ENCODE results near the gene RTEL1. TPM values are rescaled to one million over a fixed set of nuclear protein-coding genes. Genes with fewer than 3 reads are reported as not detected.

RTEL1 gene
- total RNA-seq, 2 donors from 2014 or later = 37.8 to 114 TPM

DNA sequence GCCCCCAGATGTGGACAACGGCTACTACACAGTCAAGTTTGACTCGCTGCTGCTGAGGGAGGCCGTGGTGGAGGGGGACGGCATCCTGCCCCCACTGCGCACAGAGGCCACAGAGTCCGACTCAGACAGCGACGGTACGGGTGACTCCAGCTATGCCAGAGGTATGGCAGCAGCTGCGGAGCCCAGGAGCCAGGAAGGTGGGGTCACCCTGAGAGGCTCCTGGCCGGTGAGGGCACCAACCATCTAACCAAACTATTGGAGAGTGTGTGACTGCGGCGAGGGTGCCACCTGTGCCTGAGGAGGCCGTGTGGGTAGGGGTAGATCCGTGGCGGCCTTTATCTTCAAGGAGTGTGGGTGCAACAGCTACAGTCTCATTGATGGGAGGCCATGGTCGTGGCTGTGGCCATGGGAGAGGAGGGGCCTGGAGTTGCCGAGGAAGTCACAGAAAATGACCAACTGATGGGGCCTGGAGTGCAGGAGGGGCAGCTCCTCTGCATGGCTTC, 75.5 kb downstream of the RTEL1 start:
- Histone ChIP-seq H3K4me1 (ENCODE audit: control insufficient read depth in 1 of 2, low read depth in 2 of 2) (peaks cover 4 to 6% of the 10 kb centered on the region in 2 donors), H3K36me3 (peaks cover 29% of the 10 kb centered on the region), H3K27me3 (replicated peaks; ENCODE audit: insufficient read depth) (no peaks in the 10 kb centered on the region), H3K4me3 (no peak overlapping the region), H3K27ac (no peak overlapping the region), H3K9me3 (no peaks in the 10 kb centered on the region)
- no peak for TF ChIP-seq CTCF (IDR thresholded peaks at IDR 0.05)
- ATAC-seq (ENCODE audit: insufficient number of reproducible peaks, low FRiP score, low read depth) = no peak
- DNase-seq (ENCODE audit: low spot score) = no peak

- DNase-seq (ENCODE audit: low spot score) = no peak
- H3K9me3 ChIP-seq = no peaks in the 10 kb centered on the region
- ATAC-seq (ENCODE audit: insufficient number of reproducible peaks, low FRiP score, low read depth) = no peak
- H3K36me3 ChIP-seq = peaks cover 29% of the 10 kb centered on the region
- peaks cover 8 to 12% of the 10 kb centered on the region in 2 donors for H3K4me1 ChIP-seq (ENCODE audit: control insufficient read depth in 1 of 2, low read depth in 2 of 2)
- H3K27me3 ChIP-seq (replicated peaks; ENCODE audit: insufficient read depth) = no peaks in the 10 kb centered on the region
- H3K4me3 ChIP-seq = no peak overlapping the region
- no peak overlapping the region for H3K27ac ChIP-seq
- TF ChIP-seq CTCF (IDR thresholded peaks at IDR 0.05) = no peak
These were observed 76.2 kb downstream of the RTEL1 start for GRCh38 chr20:63734111-63734945.

DNA sequence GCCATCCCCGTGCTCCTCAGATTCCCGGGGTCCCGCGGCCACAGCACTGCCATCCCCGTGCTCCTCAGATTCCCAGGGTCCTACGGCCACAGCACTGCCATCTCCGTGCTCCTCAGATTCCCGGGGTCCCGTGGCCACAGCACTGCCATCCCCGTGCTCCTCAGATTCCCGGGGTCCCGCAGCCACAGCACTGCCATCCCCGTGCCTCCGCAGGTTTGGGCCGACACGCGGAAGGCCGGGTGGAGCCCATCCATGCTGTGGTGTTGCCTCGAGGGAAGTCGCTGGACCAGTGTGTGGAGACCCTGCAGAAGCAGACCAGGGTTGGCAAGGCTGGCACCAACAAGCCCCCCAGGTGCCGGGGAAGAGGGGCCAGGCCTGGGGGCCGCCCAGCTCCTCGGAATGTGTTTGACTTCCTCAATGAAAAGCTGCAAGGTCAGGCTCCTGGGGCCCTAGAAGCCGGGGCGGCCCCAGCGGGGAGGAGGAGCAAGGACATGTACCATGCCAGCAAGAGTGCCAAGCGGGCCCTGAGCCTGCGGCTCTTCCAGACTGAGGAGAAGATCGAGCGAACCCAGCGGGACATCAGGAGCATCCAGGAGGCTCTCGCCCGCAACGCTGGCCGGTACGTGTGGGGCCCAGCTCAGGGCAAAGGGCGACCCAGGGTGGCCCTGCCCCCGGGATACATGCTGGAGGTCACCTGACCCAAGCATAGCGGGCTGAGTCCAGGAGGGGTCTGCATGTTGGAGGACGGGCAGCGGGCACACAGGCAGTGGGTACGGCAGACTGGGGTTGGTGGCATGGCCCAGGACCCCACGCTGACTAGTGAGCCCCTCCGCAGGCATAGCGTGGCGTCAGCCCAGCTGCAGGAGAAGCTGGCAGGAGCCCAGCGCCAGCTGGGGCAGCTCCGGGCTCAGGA, 77.1 kb downstream of the RTEL1 start:
- TF ChIP-seq CTCF (IDR thresholded peaks at IDR 0.05) = no peak
- ATAC-seq (ENCODE audit: insufficient number of reproducible peaks, low FRiP score, low read depth) = no peak
- peaks cover 29% of the 10 kb centered on the region for H3K36me3 ChIP-seq
- no peak overlapping the region for H3K4me3 ChIP-seq
- no peak overlapping the region for H3K27ac ChIP-seq
- H3K4me1 ChIP-seq (ENCODE audit: control insufficient read depth in 1 of 2, low read depth in 2 of 2) = peaks cover 8 to 12% of the 10 kb centered on the region in 2 donors
- no peaks in the 10 kb centered on the region for H3K9me3 ChIP-seq
- H3K27me3 ChIP-seq (replicated peaks; ENCODE audit: insufficient read depth) = no peaks in the 10 kb centered on the region
- no peak for DNase-seq (ENCODE audit: low spot score)

GRCh38 chr20:63735859-63736718, 78.0 kb downstream of the RTEL1 start, which contains the start of gene LIME1:
Gene LIME1 (plus strand): TSS chr20:63736664. CDS start chr20:63737550, 886 bp downstream.
- Histone ChIP-seq H3K4me1 (ENCODE audit: control insufficient read depth in 1 of 2, low read depth in 2 of 2) (peaks cover 9 to 15% of the 10 kb centered on the region in 2 donors), H3K27me3 (replicated peaks; ENCODE audit: insufficient read depth) (no peaks in the 10 kb centered on the region), H3K27ac (no peak within 1 kb of the TSS), H3K4me3 (peak within 1 kb of the TSS; percentile 44), H3K36me3 (peaks cover 29% of the 10 kb centered on the region), H3K9me3 (no peaks in the 10 kb centered on the region)
- no peak for TF ChIP-seq CTCF (IDR thresholded peaks at IDR 0.05)
- no peak for DNase-seq (ENCODE audit: low spot score)
- ATAC-seq (ENCODE audit: insufficient number of reproducible peaks, low FRiP score, low read depth) = no peak

Measured in thoracic aorta (tissue), 2 donors.